ENCODE results near the gene SPTBN5.

The SPTBN5 gene

GRCh38 chr15:41881086-41881485 is 12.8 kb downstream of the SPTBN5 start:
- Histone ChIP-seq H3K36me3 (ENCODE audit: insufficient read depth, low read length) (no peaks in the 10 kb centered on the region), H3K9me2 (ENCODE audit: low read depth, low read length) (no peaks in the 10 kb centered on the region), H3K4me3 (ENCODE audit: low read depth, low read length, poor library complexity, severe bottlenecking) (no peak overlapping the region), H3K27me3 (ENCODE audit: insufficient read depth, low read length) (peaks cover 7% of the 10 kb centered on the region), H4K20me1 (ENCODE audit: insufficient read depth, low read length) (no peaks in the 10 kb centered on the region), H3K27ac (ENCODE audit: low read depth, low read length, poor library complexity, severe bottlenecking) (no peak overlapping the region), H2AFZ (ENCODE audit: low read length) (no peak overlapping the region), H3K4me1 (ENCODE audit: insufficient read depth, low read length, severe bottlenecking) (no peaks in the 10 kb centered on the region), H3F3A (ENCODE audit: insufficient read depth, low read length) (no peaks in the 10 kb centered on the region), H3K9me3 (ENCODE audit: low read length) (no peaks in the 10 kb centered on the region), H3K79me2 (ENCODE audit: insufficient read depth, low read length) (no peaks in the 10 kb centered on the region), H3K4me2 (ENCODE audit: low read length) (no peak overlapping the region), H3K9ac (ENCODE audit: low read length) (no peak overlapping the region)
- TF ChIP-seq CTCF (IDR thresholded peaks at IDR 0.05; ENCODE audit: low read length) (no peak), EZH2 (IDR thresholded peaks at IDR 0.05; ENCODE audit: borderline replicate concordance, low read length) (no peak)

- H3K36me3 ChIP-seq (ENCODE audit: insufficient read depth, low read length): no peaks in the 10 kb centered on the region
- H2AFZ ChIP-seq (ENCODE audit: low read length): no peak overlapping the region
- H3K4me1 ChIP-seq (ENCODE audit: insufficient read depth, low read length, severe bottlenecking): no peaks in the 10 kb centered on the region
- no peaks in the 10 kb centered on the region for H3K79me2 ChIP-seq (ENCODE audit: insufficient read depth, low read length)
- H3K9ac ChIP-seq (ENCODE audit: low read length): no peak overlapping the region
- no peaks in the 10 kb centered on the region for H3F3A ChIP-seq (ENCODE audit: insufficient read depth, low read length)
- no peak for TF ChIP-seq EZH2 (IDR thresholded peaks at IDR 0.05; ENCODE audit: borderline replicate concordance, low read length)
- no peak for TF ChIP-seq CTCF (IDR thresholded peaks at IDR 0.05; ENCODE audit: low read length)
- H4K20me1 ChIP-seq (ENCODE audit: insufficient read depth, low read length): no peaks in the 10 kb centered on the region
- no peak overlapping the region for H3K27ac ChIP-seq (ENCODE audit: low read depth, low read length, poor library complexity, severe bottlenecking)
- no peak overlapping the region for H3K4me3 ChIP-seq (ENCODE audit: low read depth, low read length, poor library complexity, severe bottlenecking)
- H3K9me3 ChIP-seq (ENCODE audit: low read length): no peaks in the 10 kb centered on the region
- no peak overlapping the region for H3K4me2 ChIP-seq (ENCODE audit: low read length)
- peaks cover 7% of the 10 kb centered on the region; the same call in 1 of the 2 replicates for H3K27me3 ChIP-seq (ENCODE audit: insufficient read depth, low read length)
- H3K9me2 ChIP-seq (ENCODE audit: low read depth, low read length): no peaks in the 10 kb centered on the region
These were observed 13.5 kb downstream of the SPTBN5 start for GRCh38 chr15:41880156-41880877.

GRCh38 chr15:41879321-41879845 is 14.5 kb downstream of the SPTBN5 start:
- Histone ChIP-seq H3K9me3 (ENCODE audit: low read length) (no peaks in the 10 kb centered on the region), H3K9ac (ENCODE audit: low read length) (no peak overlapping the region), H4K20me1 (ENCODE audit: insufficient read depth, low read length) (no peaks in the 10 kb centered on the region), H3K27me3 (ENCODE audit: insufficient read depth, low read length) (peaks cover 7% of the 10 kb centered on the region; the same call in 1 of the 2 replicates), H3K4me1 (ENCODE audit: insufficient read depth, low read length, severe bottlenecking) (no peaks in the 10 kb centered on the region), H3K36me3 (ENCODE audit: insufficient read depth, low read length) (no peaks in the 10 kb centered on the region), H2AFZ (ENCODE audit: low read length) (no peak overlapping the region), H3K4me2 (ENCODE audit: low read length) (no peak overlapping the region), H3K27ac (ENCODE audit: low read depth, low read length, poor library complexity, severe bottlenecking) (no peak overlapping the region), H3K79me2 (ENCODE audit: insufficient read depth, low read length) (no peaks in the 10 kb centered on the region), H3K9me2 (ENCODE audit: low read depth, low read length) (no peaks in the 10 kb centered on the region), H3F3A (ENCODE audit: insufficient read depth, low read length) (no peaks in the 10 kb centered on the region), H3K4me3 (ENCODE audit: low read depth, low read length, poor library complexity, severe bottlenecking) (no peak overlapping the region)
- no peak for TF ChIP-seq EZH2 (IDR thresholded peaks at IDR 0.05; ENCODE audit: borderline replicate concordance, low read length)
- TF ChIP-seq CTCF (IDR thresholded peaks at IDR 0.05; ENCODE audit: low read length): no peak
